ENCODE data around the gene RXRA.

The RXRA gene

GRCh38 chr9:134333234-134333873 lies 7.1 kb downstream of the RXRA start:
- POLR2A ChIA-PET: no interaction called here
- CTCF ChIA-PET: no interaction called here
- TF ChIP-seq PKNOX1 (IDR thresholded peaks at IDR 0.05) (no peak), FOXA1 (IDR thresholded peaks at IDR 0.05) (no peak), HDGF (IDR thresholded peaks at IDR 0.05; ENCODE audit: borderline replicate concordance) (no peak), BHLHE40 (IDR thresholded peaks at IDR 0.05; ENCODE audit: borderline replicate concordance) (no peak), LEF1 (IDR thresholded peaks at IDR 0.05; ENCODE audit: borderline replicate concordance) (no peak), L3MBTL2 (conservative IDR thresholded peaks at IDR 0.05) (no peak), FOXM1 (IDR thresholded peaks at IDR 0.05; ENCODE audit: borderline replicate concordance) (no peak), ELF4 (IDR thresholded peaks at IDR 0.05) (no peak)
- no peak for DNase-seq (ENCODE audit: extremely low spot score)

- DNase-seq (ENCODE audit: extremely low spot score): no peak
- POLR2A ChIA-PET: no interaction called here
- CTCF ChIA-PET: no interaction called here
- TF ChIP-seq CTBP1 (IDR thresholded peaks at IDR 0.05; ENCODE audit: borderline replicate concordance): no peak
- TF ChIP-seq SUZ12 (IDR thresholded peaks at IDR 0.05): no peak
- TF ChIP-seq TARDBP (IDR thresholded peaks at IDR 0.05): no peak
- TF ChIP-seq SP1 (IDR thresholded peaks at IDR 0.05): no peak
- TF ChIP-seq HDGF (IDR thresholded peaks at IDR 0.05; ENCODE audit: borderline replicate concordance): no peak
- TF ChIP-seq ZNF384 (IDR thresholded peaks at IDR 0.05): no peak
- TF ChIP-seq BHLHE40 (IDR thresholded peaks at IDR 0.05; ENCODE audit: borderline replicate concordance): no peak
- TF ChIP-seq ARNT (IDR thresholded peaks at IDR 0.05): no peak
Observed at GRCh38 chr9:134333874-134334581, 7.8 kb downstream of the RXRA start.

- CTCF ChIA-PET: no interaction called here
- TF ChIP-seq PKNOX1 (IDR thresholded peaks at IDR 0.05) (no peak), CTBP1 (IDR thresholded peaks at IDR 0.05; ENCODE audit: borderline replicate concordance) (no peak), FOXK2 (IDR thresholded peaks at IDR 0.05) (no peak), NFRKB (IDR thresholded peaks at IDR 0.05) (no peak), LEF1 (IDR thresholded peaks at IDR 0.05; ENCODE audit: borderline replicate concordance) (no peak), ARNT (IDR thresholded peaks at IDR 0.05) (no peak), ELF4 (IDR thresholded peaks at IDR 0.05) (no peak), ZNF384 (IDR thresholded peaks at IDR 0.05) (no peak), BHLHE40 (IDR thresholded peaks at IDR 0.05; ENCODE audit: borderline replicate concordance) (no peak), FOXM1 (IDR thresholded peaks at IDR 0.05; ENCODE audit: borderline replicate concordance) (no peak), FOXA1 (IDR thresholded peaks at IDR 0.05) (no peak), HDGF (IDR thresholded peaks at IDR 0.05; ENCODE audit: borderline replicate concordance) (no peak), SUZ12 (IDR thresholded peaks at IDR 0.05) (no peak), TARDBP (IDR thresholded peaks at IDR 0.05) (no peak), L3MBTL2 (conservative IDR thresholded peaks at IDR 0.05) (no peak), SP1 (IDR thresholded peaks at IDR 0.05) (no peak)
- DNase-seq (ENCODE audit: extremely low spot score): no peak
- POLR2A ChIA-PET: no interaction called here
Observed at GRCh38 chr9:134335061-134335460, 8.8 kb downstream of the RXRA start.

GRCh38 chr9:134335486-134336220 lies 9.4 kb downstream of the RXRA start:
- no peak for DNase-seq (ENCODE audit: extremely low spot score)
- ChIA-PET POLR2A (no interaction called here), CTCF (no interaction called here)
- no peak for TF ChIP-seq PKNOX1 (IDR thresholded peaks at IDR 0.05)
- no peak for TF ChIP-seq L3MBTL2 (conservative IDR thresholded peaks at IDR 0.05)
- no peak for TF ChIP-seq ARNT (IDR thresholded peaks at IDR 0.05)
- TF ChIP-seq BHLHE40 (IDR thresholded peaks at IDR 0.05; ENCODE audit: borderline replicate concordance): no peak
- TF ChIP-seq FOXK2 (IDR thresholded peaks at IDR 0.05): no peak
- TF ChIP-seq SP1 (IDR thresholded peaks at IDR 0.05): no peak
- TF ChIP-seq SUZ12 (IDR thresholded peaks at IDR 0.05): no peak
- no peak for TF ChIP-seq FOXA1 (IDR thresholded peaks at IDR 0.05)
- no peak for TF ChIP-seq HDGF (IDR thresholded peaks at IDR 0.05; ENCODE audit: borderline replicate concordance)
- no peak for TF ChIP-seq CTBP1 (IDR thresholded peaks at IDR 0.05; ENCODE audit: borderline replicate concordance)
- TF ChIP-seq LEF1 (IDR thresholded peaks at IDR 0.05; ENCODE audit: borderline replicate concordance): no peak
- no peak for TF ChIP-seq NFRKB (IDR thresholded peaks at IDR 0.05)
- no peak for TF ChIP-seq TARDBP (IDR thresholded peaks at IDR 0.05)
- TF ChIP-seq ZNF384 (IDR thresholded peaks at IDR 0.05): no peak

GRCh38 chr9:134336228-134336627 lies 10.0 kb downstream of the RXRA start:
- POLR2A ChIA-PET: no interaction called here
- CTCF ChIA-PET: no interaction called here
- no peak for DNase-seq (ENCODE audit: extremely low spot score)
- TF ChIP-seq L3MBTL2 (conservative IDR thresholded peaks at IDR 0.05) (no peak), NFRKB (IDR thresholded peaks at IDR 0.05) (no peak), SUZ12 (IDR thresholded peaks at IDR 0.05) (no peak)

- DNase-seq (ENCODE audit: extremely low spot score): no peak
- TF ChIP-seq SP1 (IDR thresholded peaks at IDR 0.05): no peak
- no peak for TF ChIP-seq ELF4 (IDR thresholded peaks at IDR 0.05)
- TF ChIP-seq ZNF384 (IDR thresholded peaks at IDR 0.05): no peak
- TF ChIP-seq FOXA1 (IDR thresholded peaks at IDR 0.05): no peak
- TF ChIP-seq LEF1 (IDR thresholded peaks at IDR 0.05; ENCODE audit: borderline replicate concordance): no peak
- no peak for TF ChIP-seq CTBP1 (IDR thresholded peaks at IDR 0.05; ENCODE audit: borderline replicate concordance)
- TF ChIP-seq FOXM1 (IDR thresholded peaks at IDR 0.05; ENCODE audit: borderline replicate concordance): no peak
- no peak for TF ChIP-seq SUZ12 (IDR thresholded peaks at IDR 0.05)
- TF ChIP-seq BHLHE40 (IDR thresholded peaks at IDR 0.05; ENCODE audit: borderline replicate concordance): no peak
- ChIA-PET POLR2A (no interaction called here), CTCF (no interaction called here)
Observed at GRCh38 chr9:134336924-134337323, 10.7 kb downstream of the RXRA start.
